Embryonic facial prominence (tissue), 1 donor: ENCODE measurements around the gene DDX4.

ENCODE experiments used
- DNase-seq: peaks from one replicate; pipeline ENCODE4 v3.0.0-alpha.2; 2016; ENCODE audit errors: extremely low spot score

The DDX4 gene

DNA sequence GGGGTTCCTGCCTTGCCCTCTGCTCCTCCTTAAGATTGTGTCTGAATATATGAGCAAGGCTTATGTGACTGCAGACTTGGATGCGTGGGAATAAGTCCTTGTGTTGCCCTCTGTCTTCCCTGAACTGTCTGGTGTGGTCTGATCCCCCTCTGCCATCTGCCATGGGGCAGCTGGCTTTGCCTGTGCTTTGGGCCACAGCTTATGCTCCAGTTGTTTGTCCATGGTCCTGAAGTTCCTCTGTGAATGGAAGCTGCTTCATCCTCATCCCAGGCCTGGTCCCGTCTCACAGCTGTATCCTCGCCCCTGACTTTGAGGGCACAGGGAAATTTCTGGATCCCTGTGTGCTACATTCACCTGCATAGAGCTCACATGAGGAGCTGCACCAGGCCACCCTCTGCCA, 128.0 kb downstream of the DDX4 start:
- no peak for DNase-seq

DNA sequence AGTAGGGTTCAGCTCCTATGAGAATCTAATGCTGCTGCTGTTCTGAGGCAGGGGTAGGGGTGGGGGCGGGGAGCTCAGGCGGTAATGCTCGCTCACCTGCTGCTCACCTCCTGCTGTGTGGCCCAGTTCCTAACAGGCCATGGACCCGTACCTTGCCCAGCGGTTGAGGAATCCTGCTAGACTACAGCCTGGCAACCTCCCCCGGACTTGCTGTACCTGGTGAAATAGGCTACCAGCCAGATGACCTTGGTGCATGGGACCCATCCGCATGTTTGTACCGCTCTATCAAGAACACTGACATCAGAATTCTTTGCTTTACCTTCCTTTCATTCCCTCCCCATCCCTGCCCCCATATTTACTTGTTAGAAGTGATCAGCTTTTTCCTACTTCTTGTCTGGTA, 128.6 kb downstream of the DDX4 start:
- no peak for DNase-seq
